ENCODE results near the gene GDPD1.

DNA sequence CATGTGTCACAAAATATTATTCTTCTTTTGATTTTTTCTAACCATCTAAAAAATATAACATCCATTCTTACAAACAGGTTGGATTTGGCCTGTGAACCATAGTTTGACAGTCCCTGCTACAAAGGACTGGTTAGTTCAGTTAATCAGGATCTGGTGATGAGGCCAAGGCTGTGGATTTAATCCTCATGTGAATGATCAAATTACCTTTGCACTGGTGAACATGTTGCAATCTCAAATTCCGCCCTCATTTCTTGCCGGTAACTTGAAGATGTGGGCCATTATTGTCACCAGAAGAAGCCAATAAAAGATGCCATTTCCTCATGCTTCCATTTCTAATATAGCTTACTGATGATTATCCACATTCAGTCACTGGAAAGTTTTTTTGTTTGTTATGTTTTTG, 75.9 kb downstream of the GDPD1 start:
- TF ChIP-seq EZH2phosphoT487 (IDR thresholded peaks at IDR 0.05; ENCODE audit: insufficient read depth, low read depth) (no peak), EZH2 (IDR thresholded peaks at IDR 0.05; ENCODE audit: insufficient read depth, poor library complexity, severe bottlenecking) (no peak)
